Erythroblast (primary cell): ENCODE results near the gene KMT2D.

ENCODE experiments used
- DNase-seq, 2 experiments: peaks; one replicate each; lab custom pipeline; 2025; lab: John Stamatoyannopoulos, UW
- GATA1 ChIP-seq: IDR thresholded peaks from 2 replicates; pipeline ENCODE4 v1.6.1; 2011; ENCODE audit warnings: low read depth, mild to moderate bottlenecking, control low read depth, low read length, moderate library complexity
- POLR2A ChIP-seq: IDR thresholded peaks from 2 replicates; pipeline ENCODE4 v1.6.1; 2011; ENCODE audit warnings: mild to moderate bottlenecking, low read length

Gene KMT2D

DNA sequence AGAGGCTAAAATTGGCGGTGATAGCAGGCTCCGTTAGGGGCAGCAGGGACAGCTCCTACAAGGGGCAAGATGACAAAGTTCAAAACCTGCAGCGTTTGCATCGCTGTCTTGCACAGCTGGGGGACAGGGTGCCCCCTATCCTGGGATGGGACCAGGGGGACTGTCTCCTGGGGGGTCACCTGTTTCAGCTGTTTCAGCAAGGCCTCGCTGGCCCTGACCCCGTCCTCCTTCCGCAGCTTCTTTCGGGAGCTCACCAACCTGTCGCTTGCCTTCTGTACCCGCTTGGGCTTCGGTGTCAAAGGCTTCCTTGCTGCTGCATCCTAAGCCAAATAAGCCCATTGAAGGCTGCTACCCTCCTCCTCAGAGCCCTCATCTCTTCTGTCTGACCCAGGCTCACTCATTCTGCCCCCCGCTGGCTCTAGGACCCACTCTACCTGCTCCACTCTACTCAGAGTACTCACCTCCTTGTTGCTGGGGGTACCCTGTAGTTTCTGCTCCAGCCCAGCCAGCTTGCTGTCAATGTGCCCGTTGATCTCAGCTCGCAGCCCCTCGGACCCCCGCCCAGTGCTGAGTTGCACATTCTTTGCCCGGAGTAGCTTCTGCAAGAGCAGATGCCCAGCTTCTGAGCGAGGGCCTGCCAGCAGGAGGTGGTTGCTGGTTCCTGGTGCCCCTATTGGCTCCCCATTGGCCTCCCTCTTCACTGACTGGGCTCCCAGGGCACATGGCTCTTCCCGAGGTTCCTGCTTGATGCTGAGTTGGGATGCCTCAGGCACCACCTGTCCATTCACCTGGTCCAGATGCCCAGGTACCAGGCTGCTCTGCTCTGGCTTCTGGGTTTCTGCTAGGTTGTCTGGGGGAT, 29.7 kb downstream of the KMT2D start:
- TF ChIP-seq GATA1 (no peak), POLR2A (no peak)
- DNase-seq, result no peak

DNA sequence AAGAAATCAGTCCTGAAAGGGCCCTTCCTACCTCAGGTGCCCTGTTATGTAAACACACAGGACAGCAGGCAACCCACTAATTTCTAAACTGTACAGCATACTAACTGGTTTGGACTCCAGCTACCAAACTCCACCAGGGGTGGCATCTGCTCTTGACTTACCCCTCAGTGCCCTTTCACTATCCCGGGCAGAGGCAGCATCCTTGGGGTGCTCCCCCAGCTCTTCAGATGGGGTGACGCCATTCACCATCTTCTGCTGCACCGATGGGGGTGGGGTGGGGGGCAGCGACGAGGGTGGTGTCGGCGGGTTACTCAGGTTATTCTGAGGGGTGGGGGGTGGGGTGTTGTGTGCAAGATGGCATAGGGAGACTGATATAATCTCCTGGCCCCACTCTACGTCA, 30.5 kb downstream of the KMT2D start:
- TF ChIP-seq POLR2A, result no peak
- no peak for TF ChIP-seq GATA1
- DNase-seq, result no peak

DNA sequence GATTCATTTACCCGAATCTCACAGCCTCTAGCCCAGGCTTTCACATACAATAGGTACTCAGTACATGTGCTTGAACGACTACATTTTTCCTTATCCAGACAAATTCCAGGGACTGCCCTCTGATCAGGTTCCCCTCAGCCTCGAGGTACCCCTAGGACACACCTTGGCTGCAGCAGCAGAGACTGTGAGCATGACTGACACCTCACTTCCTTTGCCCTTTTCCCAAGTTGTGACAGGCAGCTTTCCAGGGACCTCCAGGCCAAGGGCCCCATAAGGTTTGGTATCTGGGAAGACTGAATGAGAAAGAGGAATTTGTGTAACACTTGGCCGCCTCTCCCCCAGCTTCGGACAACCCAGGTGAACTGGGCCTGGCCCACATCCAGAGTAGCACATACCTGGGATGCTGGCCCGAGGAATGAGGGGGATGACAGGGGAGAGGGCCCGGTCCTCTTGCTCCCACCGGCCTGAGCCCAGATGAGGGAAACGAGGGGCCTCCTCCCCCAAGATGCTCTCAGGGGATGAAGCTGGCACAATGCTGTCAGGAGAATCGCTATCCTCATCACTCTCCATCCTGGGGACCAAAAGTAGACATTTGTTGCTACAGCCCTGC, 31.8 kb downstream of the KMT2D start:
- no peak for TF ChIP-seq POLR2A
- TF ChIP-seq GATA1, result no peak
- no peak for DNase-seq

GRCh38 chr12:49027846-49028555, 32.6 kb downstream of the KMT2D start:
- TF ChIP-seq POLR2A, result no peak
- TF ChIP-seq GATA1, result no peak
- DNase-seq, result no peak

DNA sequence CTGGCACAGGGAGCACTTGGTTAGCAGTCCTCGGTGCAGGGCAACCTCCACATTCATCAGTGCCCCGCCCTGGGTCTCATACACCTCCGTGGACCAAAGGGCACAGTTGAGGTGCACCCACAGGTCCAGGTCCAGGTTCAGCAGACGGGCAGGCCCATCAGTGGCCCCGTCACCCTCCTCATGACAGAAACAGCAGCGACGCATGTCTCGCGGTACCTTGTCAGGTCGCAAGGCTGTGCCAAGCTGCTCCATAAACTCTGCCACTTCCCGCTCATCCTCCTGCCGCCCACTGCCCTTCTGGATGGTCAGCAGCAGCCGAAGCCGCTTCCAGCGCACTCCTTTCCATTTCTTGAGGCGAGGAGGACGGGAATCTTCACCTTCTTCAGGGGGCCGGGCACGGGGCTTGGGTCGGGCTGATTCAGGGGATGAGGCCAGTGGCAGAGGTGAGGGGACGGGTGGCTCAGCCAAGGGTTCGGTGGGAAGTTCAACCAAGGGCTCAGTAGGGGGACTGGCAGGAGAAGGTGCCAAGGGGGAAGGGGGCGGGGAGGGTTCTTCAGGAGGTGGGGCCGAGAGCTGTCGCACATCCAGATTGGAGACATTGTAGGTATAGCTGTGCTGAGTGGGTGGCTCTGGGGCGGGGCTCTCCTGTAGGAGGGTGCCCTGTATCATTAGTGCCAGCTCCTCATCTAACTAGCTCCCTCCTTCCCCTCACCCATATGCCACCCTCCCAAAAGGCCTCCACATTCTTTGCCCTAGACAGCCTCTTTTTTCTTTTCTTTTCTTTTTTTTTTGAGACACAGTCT, 33.7 kb downstream of the KMT2D start:
- no peak for DNase-seq
- TF ChIP-seq GATA1 (no peak), POLR2A (no peak)

GRCh38 chr12:49026101-49026500, 34.5 kb downstream of the KMT2D start:
- TF ChIP-seq POLR2A, result no peak
- no peak for TF ChIP-seq GATA1
- no peak for DNase-seq

GRCh38 chr12:49025463-49025862, 35.1 kb downstream of the KMT2D start:
- DNase-seq, result no peak
- no peak for TF ChIP-seq POLR2A
- TF ChIP-seq GATA1, result no peak

GRCh38 chr12:49024543-49024942, 36.1 kb downstream of the KMT2D start:
- no peak for DNase-seq
- TF ChIP-seq GATA1 (no peak), POLR2A (no peak)

- DNase-seq, result no peak
- TF ChIP-seq POLR2A (no peak), GATA1 (no peak)
Observed at GRCh38 chr12:49023812-49024211, 36.8 kb downstream of the KMT2D start.

DNA sequence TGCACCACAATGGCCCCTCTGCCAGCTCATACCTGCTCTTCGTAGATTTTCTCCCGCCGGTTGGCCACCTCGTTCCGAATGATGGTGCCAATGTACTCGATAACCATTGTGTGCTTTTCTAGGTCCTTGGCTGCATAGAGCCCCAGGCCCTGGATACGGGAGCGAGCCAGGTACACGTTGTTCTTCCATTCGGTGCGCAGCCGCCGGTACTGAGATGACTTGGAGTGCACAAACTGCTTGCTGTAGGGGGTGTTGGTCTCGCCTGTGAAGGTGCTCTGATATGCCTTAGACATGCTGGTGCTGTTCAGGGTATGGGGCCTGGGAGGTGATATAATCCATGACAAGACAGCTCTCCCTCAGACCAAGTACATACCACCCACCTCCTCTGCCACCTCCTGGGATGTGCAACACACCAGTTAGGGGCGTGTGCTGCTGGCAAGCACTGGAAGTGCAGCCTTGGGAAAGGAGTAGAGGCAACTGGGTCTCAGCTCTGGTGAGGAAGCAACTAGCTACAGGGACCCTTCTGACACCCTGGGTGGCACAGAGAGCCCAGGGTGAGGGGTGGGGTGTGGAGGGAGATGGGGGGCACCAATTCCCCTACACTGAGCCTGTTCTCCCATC, 37.9 kb downstream of the KMT2D start:
- DNase-seq, result no peak
- TF ChIP-seq GATA1, result no peak
- no peak for TF ChIP-seq POLR2A

GRCh38 chr12:49021292-49021915, 39.2 kb downstream of the KMT2D start:
- DNase-seq, result no peak
- TF ChIP-seq GATA1 (no peak), POLR2A (no peak)

DNA sequence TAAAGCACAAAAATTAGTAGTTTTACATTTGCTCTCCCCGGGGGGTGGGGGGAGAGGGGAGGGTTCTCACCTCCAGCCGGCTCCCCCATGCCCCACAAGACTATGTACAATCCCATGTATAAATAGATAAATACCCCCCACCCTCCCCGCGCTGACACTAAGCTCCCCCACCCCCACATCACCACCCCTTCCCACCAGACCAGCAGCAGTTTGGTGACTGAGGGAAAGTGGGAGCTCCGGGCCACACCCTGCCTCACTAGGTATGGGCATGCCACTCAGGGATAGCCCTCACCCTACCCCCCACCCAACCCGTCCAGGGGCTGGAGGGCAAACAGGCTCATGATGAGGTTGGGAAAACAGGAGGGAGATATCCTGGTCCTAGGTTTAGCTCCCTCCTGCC, 40.2 kb downstream of the KMT2D start:
- TF ChIP-seq POLR2A (no peak), GATA1 (no peak)
- no peak for DNase-seq
